GM13977 (cell line): ENCODE data around the gene FAIM2.

ENCODE experiments used
- DNase-seq: peaks from one replicate; pipeline ENCODE4 v3.0.0; 2012; ENCODE audit warnings: low spot score
- CTCF ChIP-seq: IDR thresholded peaks from 2 replicates; pipeline ENCODE4 v1.5.1; 2012; ENCODE audit warnings: mild to moderate bottlenecking, control low read depth; ENCODE audit not compliant: insufficient read depth; ENCODE audit errors: extremely low read depth, missing control alignments
- in situ Hi-C: fragments of 300-500 bp; cut with MboI; formaldehyde crosslinking; loops from one replicate; pipeline ENCODE4 v1.12.0; 2022; ENCODE audit warnings: low sequenced_read_pairs, low pct_unique_long_range_greater_than_20kb, mixed read lengths, inconsistent platforms; ENCODE audit not compliant: unreplicated experiment

Gene FAIM2

GRCh38 chr12:49904601-49905000, 901 bp upstream of the FAIM2 start:
- in situ Hi-C loops: no loop called here
- TF ChIP-seq CTCF: no peak
- no peak for DNase-seq

GRCh38 chr12:49903351-49903699, 375 bp downstream of the FAIM2 start:
- in situ Hi-C loops: no loop called here

DNA sequence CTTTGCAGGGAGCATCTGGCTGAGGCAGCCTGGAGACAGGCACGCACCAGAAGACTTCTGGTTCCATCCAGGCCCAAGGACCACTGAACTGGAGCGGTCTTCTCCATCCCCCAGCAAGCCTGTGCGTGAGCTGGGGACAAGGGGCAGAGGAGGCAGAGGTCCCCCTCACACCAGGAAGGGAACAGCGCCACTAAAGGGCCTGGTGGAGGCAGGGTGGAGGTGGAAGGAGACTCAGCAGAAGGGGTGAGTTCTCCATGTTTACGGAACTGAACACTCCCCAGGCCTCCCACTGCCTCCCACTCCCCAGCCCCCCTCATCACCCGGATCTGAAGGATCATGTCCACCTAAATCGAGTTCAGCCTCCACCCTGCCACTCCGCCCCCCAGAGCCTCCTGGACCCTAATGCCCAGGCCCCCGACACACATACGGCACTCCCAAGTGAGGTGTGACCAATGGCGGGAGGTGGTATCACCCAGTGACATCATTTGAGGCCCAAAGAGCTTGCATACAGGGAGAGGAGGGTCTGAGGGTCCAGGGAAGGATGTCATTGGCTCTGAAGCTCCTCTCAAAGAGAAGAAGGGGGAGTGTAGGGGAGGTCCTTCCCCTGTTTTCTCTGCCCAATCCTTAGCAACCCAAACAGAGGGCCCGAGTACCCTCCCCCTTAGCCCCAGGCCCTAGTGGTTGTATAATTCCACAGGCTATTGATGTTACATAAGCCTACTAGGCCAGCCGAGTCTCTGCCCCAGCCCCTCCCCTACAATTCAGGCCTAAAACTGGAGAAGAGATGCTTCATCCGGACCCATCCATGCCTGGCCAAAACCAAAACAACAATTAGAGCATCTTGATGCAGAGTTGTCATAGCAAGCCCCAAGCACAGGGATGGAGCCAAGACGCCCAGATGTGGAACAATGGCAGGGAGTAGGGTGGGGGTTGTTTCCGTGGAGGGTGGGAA, 1.0 kb downstream of the FAIM2 start:
- in situ Hi-C loops: no loop called here
- no peak for TF ChIP-seq CTCF
- no peak for DNase-seq

More at GRCh38 chr12:49903351-49903699, 375 bp downstream of the FAIM2 start:
- DNase-seq: no peak
- no peak for TF ChIP-seq CTCF

GRCh38 chr12:49901986-49902385, 1.7 kb downstream of the FAIM2 start:
- no peak for DNase-seq
- in situ Hi-C loops: no loop called here
- no peak for TF ChIP-seq CTCF

DNA sequence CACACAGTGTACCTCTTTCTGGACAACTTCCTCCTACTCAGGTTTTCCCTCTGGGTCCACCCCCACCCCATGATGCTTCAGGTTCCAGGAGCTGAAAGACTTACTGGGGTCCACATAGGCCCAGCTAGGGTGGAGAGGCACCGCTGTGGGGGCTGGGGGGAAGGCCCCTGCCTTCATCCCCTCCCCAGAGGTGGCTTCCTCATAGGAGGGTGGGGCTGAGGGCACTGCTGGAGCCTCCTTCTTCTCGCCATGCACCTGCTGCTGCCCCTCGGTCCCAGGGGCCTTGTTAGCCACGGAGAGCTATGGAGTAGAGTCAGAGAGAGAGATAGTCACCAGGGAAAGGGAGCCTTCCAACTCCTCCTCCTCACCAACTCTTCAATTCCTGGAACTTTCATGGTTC, 2.7 kb downstream of the FAIM2 start:
- TF ChIP-seq CTCF: no peak
- in situ Hi-C loops: no loop called here
- DNase-seq: no peak

- in situ Hi-C loops: no loop called here
- DNase-seq: no peak
- TF ChIP-seq CTCF: no peak
Measured at GRCh38 chr12:49900371-49900770, 3.3 kb downstream of the FAIM2 start.
